Measurements from ENCODE around the gene DES.
"Not testable (repeated sequence)": the region's sequence is repeated elsewhere in the genome, so short reads cannot be mapped to it uniquely, and the experiment has no call there.

The DES gene

DNA sequence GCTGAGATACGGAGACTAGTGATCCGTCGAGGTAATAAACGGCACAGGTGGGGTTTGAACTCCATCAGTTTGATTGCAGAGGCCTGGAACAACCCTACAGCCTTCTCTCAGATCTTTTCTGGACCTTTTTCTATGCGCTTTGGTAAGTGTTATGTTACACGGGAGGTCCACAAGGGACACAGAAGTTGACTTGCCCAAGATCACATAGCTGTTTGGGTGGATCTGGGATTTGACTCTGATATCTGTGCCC lies 29.3 kb upstream of the DES start:
- DNase-seq (ENCODE audit: low spot score), result no peak
- Mint-ChIP-seq H3K9me3 (no peaks in the 10 kb centered on the region), H3K36me3 (ENCODE audit: low read depth) (peaks cover 19% of the 10 kb centered on the region), H3K4me1 (ENCODE audit: low read depth) (peaks cover 9% of the 10 kb centered on the region), H3K27ac (peak overlapping the region; percentile 38), H3K4me3 (peak overlapping the region; percentile 66), H3K27me3 (ENCODE audit: low read depth) (peaks cover 13% of the 10 kb centered on the region)

DNA sequence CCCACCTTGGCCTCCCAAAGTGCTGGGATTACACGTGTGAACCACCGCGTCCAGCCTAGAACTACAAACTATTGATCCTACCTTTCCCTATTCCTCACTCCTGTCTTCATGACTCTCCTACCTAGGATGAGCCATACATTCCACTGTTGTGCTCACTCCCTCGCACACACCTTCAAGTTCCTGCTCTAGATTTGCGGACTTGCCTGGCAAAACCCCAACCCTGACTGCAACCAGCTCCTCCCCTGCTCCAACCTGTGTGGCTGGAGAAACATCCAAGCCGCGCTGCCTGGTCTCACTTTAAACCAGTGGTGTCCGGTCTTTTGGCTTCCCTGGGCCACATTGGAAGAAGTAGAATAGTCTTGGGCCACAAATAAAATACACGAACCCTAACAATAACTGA lies 25.4 kb upstream of the DES start:
- Mint-ChIP-seq H3K9me3 (no peaks in the 10 kb centered on the region), H3K4me1 (ENCODE audit: low read depth) (peaks cover 5% of the 10 kb centered on the region), H3K36me3 (ENCODE audit: low read depth) (no peaks in the 10 kb centered on the region), H3K27ac (no peak overlapping the region), H3K27me3 (ENCODE audit: low read depth) (peaks cover 13% of the 10 kb centered on the region), H3K4me3 (no peak overlapping the region)
- no peak for DNase-seq (ENCODE audit: low spot score)

DNA sequence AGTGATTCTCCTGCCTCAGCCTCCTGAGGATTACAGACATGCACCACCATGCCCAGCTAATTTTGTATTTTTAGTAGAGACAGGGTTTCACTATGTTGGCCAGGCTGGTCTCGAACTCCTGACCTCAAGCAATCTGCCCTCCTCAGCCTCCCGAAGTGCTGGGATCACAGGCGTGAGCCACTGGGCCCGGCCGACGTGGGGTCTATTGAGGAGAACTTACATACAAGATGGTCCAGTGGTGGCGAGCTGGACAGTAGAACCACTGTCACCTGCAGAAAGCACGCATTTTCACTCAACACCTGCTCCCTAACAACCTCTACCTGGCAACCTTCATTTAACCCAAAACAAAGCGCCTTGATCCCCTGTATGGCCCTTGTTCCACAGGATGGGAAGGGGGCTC lies 23.1 kb upstream of the DES start:
- peaks cover 13% of the 10 kb centered on the region for H3K27me3 Mint-ChIP-seq (ENCODE audit: low read depth)
- not testable (repeated sequence) for H3K9me3 Mint-ChIP-seq; H3K4me3 Mint-ChIP-seq; H3K27ac Mint-ChIP-seq; H3K36me3 Mint-ChIP-seq (ENCODE audit: low read depth); H3K4me1 Mint-ChIP-seq (ENCODE audit: low read depth); DNase-seq (ENCODE audit: low spot score)

DNA sequence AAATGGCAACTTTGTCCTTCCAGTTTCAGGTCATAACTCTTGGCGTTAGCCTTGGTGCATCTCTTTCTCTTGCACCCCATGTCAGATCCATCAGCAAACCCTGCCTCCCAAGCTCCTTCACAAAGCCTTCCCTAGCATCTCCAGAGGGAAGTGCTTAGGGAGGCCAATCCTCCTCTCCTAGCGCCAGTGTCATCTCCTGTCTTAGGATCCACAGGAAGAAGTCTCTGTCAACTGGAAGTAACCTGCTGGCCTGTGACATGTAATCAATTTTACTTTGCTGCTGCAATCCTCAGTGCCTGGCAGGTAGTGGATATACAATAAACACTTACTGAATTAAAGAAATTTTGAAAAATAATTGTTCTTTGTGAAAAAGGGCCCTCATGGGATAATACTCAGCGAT lies 22.6 kb upstream of the DES start:
- H3K9me3 Mint-ChIP-seq, result no peaks in the 10 kb centered on the region
- DNase-seq (ENCODE audit: low spot score), result no peak
- peaks cover 13% of the 10 kb centered on the region for H3K27me3 Mint-ChIP-seq (ENCODE audit: low read depth)
- H3K36me3 Mint-ChIP-seq (ENCODE audit: low read depth), result no peaks in the 10 kb centered on the region
- no peak overlapping the region for H3K4me3 Mint-ChIP-seq
- H3K27ac Mint-ChIP-seq, result no peak overlapping the region
- H3K4me1 Mint-ChIP-seq (ENCODE audit: low read depth), result no peaks in the 10 kb centered on the region

DNA sequence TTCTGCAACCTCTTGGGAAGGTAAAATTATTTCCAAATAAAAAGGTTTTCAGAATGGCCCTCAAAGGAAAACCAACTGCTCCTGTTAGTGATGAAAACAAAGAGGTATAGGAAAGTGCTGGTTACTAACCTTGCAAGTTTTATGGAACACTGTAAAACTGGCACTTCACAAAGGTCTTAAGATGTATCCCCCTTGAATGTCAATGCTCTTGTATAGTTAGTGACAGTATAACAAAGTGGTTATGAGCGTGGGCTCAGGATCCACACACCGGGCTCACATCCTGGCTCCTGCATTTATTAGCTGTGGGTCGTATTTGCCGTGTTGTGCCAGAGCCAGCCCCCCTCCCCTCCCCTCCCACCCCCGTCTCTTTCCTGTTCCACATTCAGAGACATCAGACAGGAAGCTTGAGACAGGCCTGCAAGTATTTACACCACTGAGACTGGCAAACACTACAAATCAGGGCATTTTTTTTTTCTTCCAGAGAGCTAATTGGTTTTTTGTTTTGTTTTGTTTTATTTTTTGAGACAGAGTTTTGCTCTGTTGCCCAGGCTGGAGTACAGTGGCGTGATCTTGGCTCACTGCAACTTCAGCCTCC lies 21.2 kb upstream of the DES start:
- Mint-ChIP-seq H3K4me1 (ENCODE audit: low read depth) (no peaks in the 10 kb centered on the region), H3K9me3 (no peaks in the 10 kb centered on the region), H3K27ac (no peak overlapping the region), H3K4me3 (no peak overlapping the region), H3K27me3 (ENCODE audit: low read depth) (peaks cover 6% of the 10 kb centered on the region), H3K36me3 (ENCODE audit: low read depth) (no peaks in the 10 kb centered on the region)
- DNase-seq (ENCODE audit: low spot score), result no peak

DNA sequence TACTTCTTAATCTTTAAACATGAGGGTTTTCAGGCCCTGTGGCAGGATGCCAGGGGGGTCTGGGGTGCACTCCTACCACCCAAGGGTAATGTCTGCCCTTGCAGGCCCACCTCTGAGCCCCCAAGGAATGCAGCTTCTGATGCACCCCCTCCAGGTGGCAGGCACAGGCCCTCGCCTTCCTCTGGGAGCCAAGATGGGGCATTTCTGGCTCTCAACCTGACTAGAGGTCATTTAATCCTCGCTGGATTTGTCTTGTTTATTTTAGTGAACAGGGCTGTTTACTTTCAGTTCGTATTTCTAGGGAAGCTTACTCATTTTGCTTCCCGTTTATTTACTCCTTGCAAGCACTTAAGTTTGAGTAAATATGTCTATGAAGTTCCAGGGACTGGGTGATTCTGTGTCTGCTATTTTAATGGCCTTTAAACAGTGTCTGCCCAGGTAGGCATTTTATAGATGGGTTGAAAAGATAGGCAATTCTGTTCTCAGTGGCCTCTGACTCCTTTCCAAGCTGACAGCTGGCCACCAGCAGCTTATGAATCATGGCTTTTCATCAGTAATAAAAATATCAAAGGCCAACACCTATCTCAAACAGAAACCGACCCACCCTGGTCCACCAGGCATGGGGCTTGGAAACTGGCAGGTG lies 19.3 kb upstream of the DES start:
- Mint-ChIP-seq H3K9me3 (no peaks in the 10 kb centered on the region), H3K36me3 (ENCODE audit: low read depth) (no peaks in the 10 kb centered on the region), H3K27me3 (ENCODE audit: low read depth) (no peaks in the 10 kb centered on the region), H3K4me3 (no peak overlapping the region), H3K4me1 (ENCODE audit: low read depth) (no peaks in the 10 kb centered on the region), H3K27ac (no peak overlapping the region)
- no peak for DNase-seq (ENCODE audit: low spot score)

DNA sequence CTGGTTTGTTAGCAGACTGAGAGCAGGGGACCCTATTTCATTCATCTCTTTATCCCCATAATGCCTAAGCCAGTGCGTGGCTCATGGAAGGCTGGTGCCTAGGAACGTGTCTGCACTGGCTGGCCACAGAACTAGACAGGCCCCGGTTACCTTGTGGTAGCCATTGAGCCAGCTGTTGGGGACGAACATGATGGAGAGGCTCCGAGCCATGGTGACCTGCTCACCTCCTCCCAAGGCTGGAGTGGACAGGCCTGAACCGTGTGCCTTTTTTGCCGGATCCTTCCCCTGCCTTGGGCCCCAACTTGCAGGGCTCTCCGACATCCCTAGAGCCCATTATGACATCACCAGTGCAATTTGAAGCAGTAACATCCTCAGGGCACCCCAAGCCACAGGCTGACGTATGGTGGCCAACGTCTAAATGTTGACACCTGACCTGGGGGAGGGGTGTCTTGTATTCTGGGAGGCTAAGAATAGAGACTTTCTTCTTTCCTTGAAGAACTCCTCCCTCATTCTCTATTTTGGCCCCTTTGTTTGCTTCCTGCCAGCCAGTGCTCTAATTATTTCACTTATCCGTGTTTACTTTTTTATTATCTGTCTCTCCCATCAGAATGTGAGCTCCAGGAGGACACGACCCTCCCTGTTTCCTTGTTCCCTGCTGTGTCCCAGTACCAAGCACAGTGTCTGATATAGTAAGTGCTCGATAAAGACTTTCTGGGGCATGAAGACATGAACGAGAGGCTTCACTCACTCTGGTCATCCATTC lies 18.3 kb upstream of the DES start:
- H3K9me3 Mint-ChIP-seq, result no peaks in the 10 kb centered on the region
- no peak for DNase-seq (ENCODE audit: low spot score)
- no peaks in the 10 kb centered on the region for H3K4me1 Mint-ChIP-seq (ENCODE audit: low read depth)
- no peaks in the 10 kb centered on the region for H3K27me3 Mint-ChIP-seq (ENCODE audit: low read depth)
- no peak overlapping the region for H3K27ac Mint-ChIP-seq
- no peaks in the 10 kb centered on the region for H3K36me3 Mint-ChIP-seq (ENCODE audit: low read depth)
- H3K4me3 Mint-ChIP-seq, result no peak overlapping the region

DNA sequence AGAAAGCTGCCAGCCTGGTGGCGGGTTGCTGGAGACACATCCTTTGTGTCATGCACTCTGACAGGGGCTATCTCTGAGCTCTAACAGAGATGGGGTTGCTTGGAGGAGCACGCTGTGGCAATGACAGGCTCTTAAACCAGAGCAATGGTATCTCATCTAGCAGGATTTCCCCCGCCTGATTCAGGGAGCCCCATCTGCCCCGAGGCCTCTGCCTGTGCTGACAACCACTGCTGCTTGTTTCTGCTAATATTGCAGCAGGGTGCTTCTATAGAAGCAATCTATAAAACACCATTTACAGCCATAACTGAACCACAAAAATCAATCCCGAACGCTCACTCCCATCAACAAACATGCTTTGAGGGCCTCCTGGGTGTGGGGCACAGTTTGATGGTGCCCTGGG lies 17.6 kb upstream of the DES start:
- Mint-ChIP-seq H3K27ac (no peak overlapping the region), H3K27me3 (ENCODE audit: low read depth) (no peaks in the 10 kb centered on the region), H3K36me3 (ENCODE audit: low read depth) (no peaks in the 10 kb centered on the region), H3K4me3 (no peak overlapping the region), H3K4me1 (ENCODE audit: low read depth) (no peaks in the 10 kb centered on the region), H3K9me3 (no peaks in the 10 kb centered on the region)
- no peak for DNase-seq (ENCODE audit: low spot score)

DNA sequence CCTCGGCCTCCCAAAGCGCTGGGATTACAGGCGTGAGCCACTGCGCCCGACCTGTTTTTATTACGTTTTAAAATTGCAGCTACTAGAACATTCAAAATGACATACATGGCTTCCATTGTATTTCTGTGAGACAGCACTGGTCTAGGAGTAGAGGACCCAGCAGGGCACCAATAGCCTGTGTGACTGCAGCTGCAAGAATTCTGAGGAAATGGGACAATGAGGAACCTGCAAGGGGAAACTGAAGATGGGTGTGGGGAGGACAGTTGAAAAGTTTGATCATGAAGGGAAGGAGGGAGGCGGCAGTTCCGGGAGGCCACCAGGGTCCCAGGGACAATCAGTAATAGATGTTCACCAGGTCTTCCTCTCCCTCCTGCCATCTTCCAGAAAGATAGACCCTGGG lies 16.6 kb upstream of the DES start:
- no peak for DNase-seq (ENCODE audit: low spot score)
- Mint-ChIP-seq H3K4me1 (ENCODE audit: low read depth) (no peaks in the 10 kb centered on the region), H3K36me3 (ENCODE audit: low read depth) (no peaks in the 10 kb centered on the region), H3K27me3 (ENCODE audit: low read depth) (no peaks in the 10 kb centered on the region), H3K9me3 (no peaks in the 10 kb centered on the region), H3K27ac (no peak overlapping the region), H3K4me3 (no peak overlapping the region)

DNA sequence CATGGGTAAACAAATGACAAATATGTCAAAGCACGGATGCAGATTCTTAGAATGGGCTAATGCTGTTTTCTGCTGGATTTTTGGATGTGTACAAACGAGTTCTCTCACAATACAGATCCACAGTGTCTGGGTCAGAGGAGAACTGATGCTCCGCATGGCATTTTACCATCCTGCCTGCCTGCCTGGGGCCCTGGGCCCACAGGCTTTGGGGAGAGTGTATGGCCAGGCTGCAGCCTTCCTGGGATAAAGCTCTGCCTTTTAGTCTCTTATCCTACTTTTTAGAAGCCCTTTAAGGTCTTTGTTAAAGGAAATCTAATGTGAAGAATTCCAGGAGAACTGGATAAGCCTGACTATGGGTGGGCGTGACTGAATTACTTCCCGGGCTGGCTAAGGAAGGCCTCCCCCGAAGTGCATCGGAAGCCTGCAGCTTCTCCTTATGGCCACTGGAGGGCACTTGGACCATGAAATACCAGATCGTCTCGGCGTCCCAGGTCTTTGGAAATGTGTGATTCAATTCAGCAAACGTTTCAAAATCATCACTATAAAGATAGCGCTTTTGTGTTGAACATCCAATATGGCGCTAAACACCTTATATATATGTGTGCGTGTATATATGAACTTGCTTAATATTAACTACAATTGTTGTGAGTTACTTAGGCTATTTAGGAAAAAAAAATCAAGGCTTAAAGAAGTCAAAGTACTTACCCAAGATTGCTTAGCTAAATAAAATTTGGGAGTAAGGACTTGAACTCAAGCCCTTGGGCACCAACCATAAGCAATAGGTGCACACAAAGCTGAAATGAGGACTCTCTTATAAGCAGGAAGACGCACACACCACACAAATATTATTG lies 15.3 kb upstream of the DES start:
- Mint-ChIP-seq H3K27me3 (ENCODE audit: low read depth) (no peaks in the 10 kb centered on the region), H3K9me3 (no peaks in the 10 kb centered on the region), H3K27ac (no peak overlapping the region), H3K4me3 (no peak overlapping the region), H3K4me1 (ENCODE audit: low read depth) (no peaks in the 10 kb centered on the region), H3K36me3 (ENCODE audit: low read depth) (no peaks in the 10 kb centered on the region)
- peak; percentile 41 for DNase-seq (ENCODE audit: low spot score)

DNA sequence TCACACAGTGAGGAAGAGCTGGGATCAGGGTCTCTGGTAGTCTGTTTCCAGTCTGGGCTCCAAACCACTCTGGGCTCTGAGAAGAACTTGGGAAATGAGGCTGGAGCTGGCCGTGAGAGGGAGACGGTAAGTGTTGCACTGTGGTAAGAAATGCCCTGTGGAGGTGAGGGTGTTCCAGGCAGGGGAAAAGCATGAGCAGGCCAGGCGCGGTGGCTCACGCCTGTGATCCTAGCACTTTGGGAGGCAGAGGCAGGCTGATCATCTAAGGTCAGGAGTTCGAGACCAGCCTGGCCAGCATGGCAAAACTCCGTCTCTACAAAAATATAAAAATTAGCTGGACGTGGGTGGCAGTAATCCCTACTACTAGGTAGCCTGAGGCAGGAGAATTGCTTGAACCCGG lies 14.3 kb upstream of the DES start:
- Mint-ChIP-seq H3K9me3 (no peaks in the 10 kb centered on the region), H3K36me3 (ENCODE audit: low read depth) (no peaks in the 10 kb centered on the region), H3K27ac (no peak overlapping the region), H3K27me3 (ENCODE audit: low read depth) (peaks cover 2% of the 10 kb centered on the region), H3K4me1 (ENCODE audit: low read depth) (no peaks in the 10 kb centered on the region), H3K4me3 (no peak overlapping the region)
- no peak for DNase-seq (ENCODE audit: low spot score)

DNA sequence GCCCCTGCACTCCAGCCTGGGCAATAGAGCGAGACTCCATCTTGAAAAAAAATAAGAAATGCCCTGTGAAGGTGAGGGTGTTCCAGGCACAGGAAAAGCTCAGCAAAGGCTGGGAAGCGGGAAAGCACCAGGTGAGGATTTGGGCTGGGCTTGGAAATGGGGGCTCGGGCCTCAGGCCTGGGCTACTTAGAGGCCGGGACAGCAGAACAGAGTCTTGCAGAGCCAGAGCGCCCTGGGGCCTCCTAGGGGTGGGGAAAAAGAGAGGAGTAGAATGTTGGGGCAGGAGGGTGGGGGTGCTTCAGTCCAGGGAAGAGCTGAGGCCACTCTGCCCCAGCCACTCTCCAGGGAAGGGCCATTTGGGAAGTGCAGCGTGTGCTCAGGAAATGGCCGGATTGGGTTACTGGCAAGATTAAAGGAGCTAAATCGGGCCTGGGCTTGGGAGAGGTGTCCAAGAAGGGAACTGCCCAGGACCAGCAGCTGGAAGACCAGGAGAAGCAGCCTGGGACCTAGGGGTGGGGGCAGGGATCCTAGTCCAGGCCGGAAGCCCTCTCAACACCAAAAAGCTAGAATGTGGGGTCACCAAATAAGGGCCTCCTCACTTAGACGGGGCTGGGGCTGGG lies 13.8 kb upstream of the DES start:
- no peak overlapping the region for H3K27ac Mint-ChIP-seq
- no peak overlapping the region for H3K4me3 Mint-ChIP-seq
- no peak for DNase-seq (ENCODE audit: low spot score)
- no peaks in the 10 kb centered on the region for H3K4me1 Mint-ChIP-seq (ENCODE audit: low read depth)
- H3K36me3 Mint-ChIP-seq (ENCODE audit: low read depth), result no peaks in the 10 kb centered on the region
- peaks cover 2% of the 10 kb centered on the region for H3K27me3 Mint-ChIP-seq (ENCODE audit: low read depth)
- no peaks in the 10 kb centered on the region for H3K9me3 Mint-ChIP-seq

DNA sequence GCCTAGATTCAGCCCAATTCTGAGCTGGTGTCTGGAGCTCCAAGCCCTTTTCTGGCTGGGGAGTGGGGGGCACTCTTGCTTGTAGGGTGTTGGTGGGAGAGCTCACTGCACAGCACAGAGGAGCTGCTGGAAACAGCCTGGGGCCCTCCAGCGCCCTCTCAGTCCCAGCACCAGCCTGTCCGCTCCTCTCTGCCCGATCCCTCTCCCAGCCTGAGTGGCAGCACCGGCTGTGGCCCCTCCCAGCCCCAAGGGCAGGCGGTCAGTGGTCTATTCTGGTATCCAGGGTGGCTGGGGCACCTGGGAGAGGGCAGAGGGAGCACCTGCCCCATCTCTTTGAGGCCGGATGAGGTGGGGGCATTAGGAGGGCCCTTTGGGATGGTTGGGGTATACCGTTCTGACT lies 13.2 kb upstream of the DES start:
- H3K27ac Mint-ChIP-seq, result no peak overlapping the region
- H3K27me3 Mint-ChIP-seq (ENCODE audit: low read depth), result peaks cover 2% of the 10 kb centered on the region

DNA sequence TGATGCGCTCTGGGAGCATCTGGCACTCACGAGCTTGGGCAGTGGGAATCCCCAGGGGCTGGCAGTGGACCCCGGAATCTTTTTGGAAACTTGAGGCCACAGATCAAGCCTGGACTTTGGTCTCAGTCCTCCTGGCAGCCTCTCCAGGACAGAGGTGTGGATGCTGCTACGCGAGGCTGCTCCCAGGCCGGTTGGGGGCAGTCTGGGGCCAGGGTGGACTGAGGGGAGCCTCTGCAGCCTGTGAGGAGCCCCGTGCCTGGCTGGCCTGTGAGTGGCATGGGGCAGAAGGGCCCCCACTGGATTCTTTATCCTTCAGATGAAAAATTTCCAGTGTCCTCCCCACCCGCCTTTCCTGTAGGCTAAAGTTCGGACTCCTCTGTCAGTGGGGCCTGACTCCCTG lies 12.7 kb upstream of the DES start:
- no peak overlapping the region for H3K27ac Mint-ChIP-seq
- no peaks in the 10 kb centered on the region for H3K36me3 Mint-ChIP-seq (ENCODE audit: low read depth)
- H3K4me1 Mint-ChIP-seq (ENCODE audit: low read depth), result no peaks in the 10 kb centered on the region
- H3K4me3 Mint-ChIP-seq, result no peak overlapping the region
- no peaks in the 10 kb centered on the region for H3K9me3 Mint-ChIP-seq
- H3K27me3 Mint-ChIP-seq (ENCODE audit: low read depth), result peaks cover 2% of the 10 kb centered on the region
- no peak for DNase-seq (ENCODE audit: low spot score)

More for the DNA sequence above, 13.2 kb upstream of the DES start:
- Mint-ChIP-seq H3K9me3 (no peaks in the 10 kb centered on the region), H3K36me3 (ENCODE audit: low read depth) (no peaks in the 10 kb centered on the region), H3K4me3 (no peak overlapping the region), H3K4me1 (ENCODE audit: low read depth) (no peaks in the 10 kb centered on the region)
- DNase-seq (ENCODE audit: low spot score), result no peak
